GM18873 (cell line): ENCODE results near the gene TASP1.
"Not testable (repeated sequence)": the region's sequence is repeated elsewhere in the genome, so short reads cannot be mapped to it uniquely, and the experiment has no call there.

Source experiments
- ATAC-seq: cut with Tn5 transposase; IDR thresholded peaks from one replicate; pipeline ENCODE4 v1.9.1; 2021; ENCODE audit warnings: mild to moderate bottlenecking, moderate library complexity, moderate number of reproducible peaks; ENCODE audit not compliant: unreplicated experiment, low FRiP score

TASP1 gene, protein sequence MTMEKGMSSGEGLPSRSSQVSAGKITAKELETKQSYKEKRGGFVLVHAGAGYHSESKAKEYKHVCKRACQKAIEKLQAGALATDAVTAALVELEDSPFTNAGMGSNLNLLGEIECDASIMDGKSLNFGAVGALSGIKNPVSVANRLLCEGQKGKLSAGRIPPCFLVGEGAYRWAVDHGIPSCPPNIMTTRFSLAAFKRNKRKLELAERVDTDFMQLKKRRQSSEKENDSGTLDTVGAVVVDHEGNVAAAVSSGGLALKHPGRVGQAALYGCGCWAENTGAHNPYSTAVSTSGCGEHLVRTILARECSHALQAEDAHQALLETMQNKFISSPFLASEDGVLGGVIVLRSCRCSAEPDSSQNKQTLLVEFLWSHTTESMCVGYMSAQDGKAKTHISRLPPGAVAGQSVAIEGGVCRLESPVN

DNA sequence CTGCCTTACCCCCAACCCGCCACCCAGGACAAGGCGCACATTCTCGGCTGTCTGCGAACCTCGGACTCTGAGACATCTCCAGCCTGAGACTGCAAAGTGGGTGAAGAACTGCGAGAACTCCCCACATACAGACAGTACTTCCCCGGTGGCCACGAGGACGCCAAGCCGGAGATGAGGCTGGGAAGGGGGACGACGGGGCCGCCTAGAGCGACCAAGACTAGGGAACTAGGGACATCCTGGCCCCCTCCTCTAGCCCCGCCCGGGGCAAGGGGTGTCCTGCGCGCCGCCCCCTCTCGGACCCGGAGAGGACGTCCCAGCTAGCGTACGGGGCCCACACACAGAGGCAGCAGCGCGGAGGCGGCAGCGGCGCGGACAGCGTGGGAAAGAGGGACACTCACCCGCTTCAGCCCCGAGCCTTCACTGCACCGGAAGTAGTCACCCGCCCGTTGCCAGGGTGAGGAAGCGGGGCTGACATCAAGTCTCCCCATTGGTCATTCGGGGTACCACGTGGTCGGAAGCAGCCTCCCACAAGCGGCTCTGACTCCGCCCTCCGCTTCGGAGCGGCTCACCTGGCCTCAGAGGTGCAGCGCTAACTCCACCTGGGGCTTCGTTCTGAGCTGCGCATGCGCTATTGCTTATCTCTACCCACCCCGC is at the start of gene TASP1:
TSS of gene TASP1 (minus strand) at position 437 of the 654 bp plus-strand sequence. CDS start 8,854 bp downstream, outside the sequence.
- peak; percentile 100 for ATAC-seq

DNA sequence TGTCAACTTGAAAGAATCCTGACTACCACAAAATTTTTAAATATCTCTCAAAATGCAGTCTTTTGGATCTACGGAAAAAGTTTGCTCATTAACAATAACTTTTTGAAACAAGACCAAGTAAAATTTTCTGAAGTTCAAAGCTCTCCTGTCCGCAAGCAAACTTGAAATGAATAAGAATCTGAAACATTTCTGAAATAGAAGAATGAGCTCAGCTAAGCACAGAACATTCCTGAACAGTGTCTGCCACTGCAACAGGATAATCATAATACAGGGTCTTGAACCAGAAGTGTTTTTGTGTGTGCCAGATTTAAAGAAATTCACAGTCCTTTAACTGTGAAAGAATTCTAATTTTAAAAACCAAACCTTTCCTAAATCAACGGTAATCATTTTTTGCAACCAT is 49.1 kb upstream of the TASP1 start:
- no peak for ATAC-seq

DNA sequence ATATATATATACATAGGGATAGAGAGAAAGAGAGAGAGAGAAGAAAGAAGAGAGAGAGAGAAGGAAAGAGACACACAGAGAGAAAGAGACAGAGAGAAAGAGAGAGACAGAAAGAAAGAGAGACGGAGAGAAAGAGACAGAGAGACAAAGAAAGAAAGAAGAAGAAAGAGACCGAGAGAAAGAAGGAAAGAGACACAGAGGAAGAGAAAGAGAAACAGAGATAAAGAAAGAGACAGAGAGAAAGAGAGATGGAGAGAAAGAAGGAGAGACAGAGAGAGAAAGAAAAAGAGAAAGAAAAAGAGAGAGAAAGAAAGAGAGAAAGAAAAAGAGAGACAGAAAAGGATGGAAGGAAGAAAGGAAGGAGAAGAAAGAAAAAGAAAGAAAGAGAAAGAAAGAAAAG is 46.9 kb upstream of the TASP1 start:
- ATAC-seq: no peak

- ATAC-seq: peak; percentile 51
These were observed 46.0 kb upstream of the TASP1 start for GRCh38 chr20:13684566-13685222.

DNA sequence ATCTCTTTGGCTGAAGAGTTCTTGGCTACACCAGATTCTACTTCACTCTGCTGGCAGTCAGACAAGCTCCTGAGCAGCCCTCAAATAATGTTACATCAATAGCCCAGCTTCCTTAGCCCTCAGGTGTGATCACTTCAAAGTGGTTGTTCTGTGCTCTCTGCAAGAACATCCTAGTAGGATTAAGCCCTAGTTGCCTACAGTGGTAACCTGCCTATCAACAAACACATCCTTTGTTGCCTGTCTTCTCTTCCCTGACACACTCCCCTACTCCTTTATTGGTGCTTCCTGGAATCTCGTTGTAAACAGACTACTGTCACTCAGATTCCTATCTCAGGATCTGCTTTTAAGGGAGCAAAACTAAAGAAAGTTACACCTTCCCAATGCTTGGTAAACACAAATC is 45.1 kb upstream of the TASP1 start:
- ATAC-seq: no peak

DNA sequence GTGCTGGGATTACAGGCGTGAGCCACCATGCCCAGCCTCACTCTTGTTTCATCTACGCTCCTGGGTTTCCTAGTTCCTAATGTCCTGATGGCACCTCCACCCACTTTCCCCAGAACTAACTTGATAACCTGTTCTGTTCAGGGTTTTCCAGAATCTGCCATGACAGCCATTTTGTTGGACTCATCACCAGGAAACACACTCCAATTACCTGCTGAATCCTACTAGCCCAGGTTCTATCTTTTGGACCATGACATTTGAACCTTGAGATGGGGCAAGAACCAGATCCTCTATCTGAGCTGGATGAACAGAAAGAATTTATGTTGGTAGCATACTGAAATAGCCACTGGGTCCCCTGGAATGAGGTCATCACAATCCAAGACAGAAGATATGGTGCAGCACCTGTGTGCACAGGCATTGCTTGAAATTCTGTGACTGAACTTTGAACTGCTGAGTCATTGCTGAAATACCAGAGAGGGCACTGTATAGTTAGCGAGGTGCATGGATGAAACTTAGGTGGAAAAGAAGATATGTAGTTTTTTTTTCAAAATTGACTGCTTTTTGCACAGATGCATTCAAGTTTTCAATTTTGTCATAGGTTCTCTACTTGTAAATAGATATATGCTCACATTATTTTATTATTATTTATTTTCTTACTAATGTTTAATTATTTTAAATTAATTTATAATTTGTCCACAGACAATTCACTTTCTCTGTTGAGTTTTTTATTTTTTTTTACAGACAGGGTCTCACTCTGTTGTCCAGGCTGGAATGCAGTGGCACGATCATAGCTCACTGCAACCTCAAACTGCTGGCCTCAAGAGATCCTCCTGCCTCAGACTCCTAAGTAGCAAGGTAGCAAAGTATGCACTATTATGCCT is 42.8 kb upstream of the TASP1 start:
- peak; percentile 95 for ATAC-seq

DNA sequence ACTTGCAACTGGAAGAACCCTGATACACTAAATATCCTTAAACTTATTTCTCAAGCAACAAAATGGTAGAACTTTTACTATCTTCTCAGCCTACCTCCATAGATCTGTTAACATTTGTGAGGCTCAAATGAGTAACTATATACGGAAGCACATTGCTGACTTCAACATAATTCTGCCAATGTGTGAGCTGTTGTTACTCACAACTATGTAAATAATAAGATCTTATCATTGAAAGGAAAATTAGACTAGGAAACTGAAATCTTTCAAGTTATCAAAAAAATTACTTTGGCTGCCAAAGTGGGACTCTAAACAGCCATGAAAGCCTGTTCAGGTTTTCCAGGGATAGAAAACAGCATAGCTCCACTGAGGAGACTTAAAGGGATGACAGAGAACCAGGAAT is 40.2 kb upstream of the TASP1 start:
- no peak for ATAC-seq

GRCh38 chr20:13677241-13677640 is 38.5 kb upstream of the TASP1 start:
- no peak for ATAC-seq

- no peak for ATAC-seq
These were observed 38.0 kb upstream of the TASP1 start for GRCh38 chr20:13676682-13677081.

GRCh38 chr20:13672690-13673089 is 34.0 kb upstream of the TASP1 start:
- no peak for ATAC-seq

GRCh38 chr20:13671916-13672378 is 33.2 kb upstream of the TASP1 start:
- no peak for ATAC-seq

DNA sequence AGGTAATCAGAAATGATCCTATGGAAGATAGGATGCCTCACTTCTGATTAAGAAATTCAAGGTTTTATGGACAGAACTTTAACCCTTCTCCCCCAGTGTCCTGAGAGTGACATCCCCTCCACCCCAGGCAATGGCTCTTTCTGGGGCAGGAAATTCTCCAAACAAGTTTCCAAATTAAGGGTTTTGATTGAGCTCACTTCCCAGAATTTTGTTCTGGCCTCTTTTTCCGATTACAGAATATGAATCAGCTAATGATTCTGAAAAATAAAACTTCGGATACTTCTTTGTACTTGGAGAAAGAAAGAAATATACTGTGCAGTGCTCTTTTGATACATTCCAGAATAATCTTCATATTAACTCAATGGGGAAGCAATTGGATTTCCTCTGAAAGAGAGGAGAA is 32.8 kb upstream of the TASP1 start:
- no peak for ATAC-seq

DNA sequence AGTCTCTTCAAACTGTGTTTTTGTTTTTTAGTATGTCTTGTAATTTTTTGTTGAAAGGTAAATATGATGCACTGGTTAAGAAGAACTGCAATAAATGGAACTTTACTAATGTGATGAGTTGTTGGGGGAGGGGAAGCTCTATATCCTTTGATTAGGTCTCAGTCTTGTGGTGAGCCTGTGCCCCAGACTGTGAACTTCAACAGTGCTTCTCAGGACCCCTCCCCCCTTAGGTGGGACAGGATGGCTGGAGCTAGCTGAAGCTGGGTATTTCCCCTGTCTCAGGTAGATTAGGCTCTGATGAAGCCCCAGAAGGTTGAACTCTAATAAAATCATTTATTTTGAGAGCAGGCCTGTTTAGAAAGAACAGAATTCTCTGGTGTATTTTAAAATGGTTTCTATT is 31.4 kb upstream of the TASP1 start:
- ATAC-seq: no peak

DNA sequence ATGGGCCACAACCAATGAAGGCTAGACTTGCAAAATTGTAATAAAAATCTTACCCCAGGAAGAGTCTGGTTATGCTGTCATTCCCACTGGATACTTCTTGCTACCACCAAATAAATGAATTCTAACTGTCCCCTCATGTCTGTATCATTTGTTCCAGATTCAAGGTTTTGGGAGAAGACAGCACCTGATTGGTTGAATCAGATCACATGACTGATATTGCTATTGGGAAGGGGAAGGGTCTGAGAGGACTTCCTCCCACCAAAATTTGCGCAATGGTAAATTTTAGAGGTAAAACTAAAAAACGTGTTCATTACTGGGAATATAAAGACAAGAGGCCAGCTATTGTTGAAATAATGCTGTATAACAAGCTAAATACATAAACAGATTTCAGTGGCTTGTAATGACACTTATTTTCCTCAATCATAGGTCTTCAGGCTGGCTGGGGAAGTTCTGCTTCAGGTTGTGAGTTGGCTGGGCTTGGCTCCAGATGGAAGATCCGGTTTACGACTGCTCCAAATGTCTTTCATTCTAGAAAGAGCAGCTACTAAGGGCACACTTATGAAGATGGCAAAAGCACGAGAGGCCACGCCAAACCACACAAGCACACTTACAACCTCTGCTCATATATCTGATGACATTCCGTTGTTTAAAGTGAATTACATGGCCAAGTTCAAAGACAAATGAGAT is 27.1 kb upstream of the TASP1 start:
- no peak for ATAC-seq

GRCh38 chr20:13661070-13661685 is 22.4 kb upstream of the TASP1 start:
- no peak for ATAC-seq

GRCh38 chr20:13659288-13659687 is 20.6 kb upstream of the TASP1 start:
- ATAC-seq: peak; percentile 94

- ATAC-seq: not testable (repeated sequence)
These were observed 19.3 kb upstream of the TASP1 start for GRCh38 chr20:13658060-13658459.

DNA sequence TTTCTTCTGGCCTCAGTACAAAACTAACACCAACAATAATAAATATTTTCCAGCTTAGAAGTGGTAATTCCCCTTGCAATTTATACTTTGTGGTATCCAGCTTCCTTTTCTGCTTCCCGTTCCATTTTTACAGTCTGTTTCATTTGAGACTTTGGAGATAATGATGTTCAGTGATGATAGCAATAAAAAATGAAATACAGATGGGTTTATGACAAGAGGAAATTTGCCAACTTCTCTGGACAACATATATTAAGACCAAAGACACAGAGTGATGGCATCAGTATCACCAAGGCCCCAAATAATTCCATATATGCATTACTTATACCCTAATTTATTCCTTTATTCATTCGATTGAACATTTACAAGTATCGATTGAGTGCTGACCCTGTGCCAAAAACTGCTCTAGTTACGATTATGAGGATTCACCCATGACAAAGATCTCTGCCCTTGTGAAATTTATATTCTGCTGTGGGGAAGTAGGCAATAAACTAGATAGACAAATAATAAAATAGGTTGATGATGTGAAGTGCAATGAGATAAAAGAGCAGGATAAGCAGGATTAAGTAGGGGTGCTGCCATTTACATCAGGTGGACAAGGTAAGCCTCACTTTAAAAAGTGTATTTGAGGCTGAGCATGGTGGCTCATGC is 18.1 kb upstream of the TASP1 start:
- no peak for ATAC-seq

GRCh38 chr20:13654463-13655023 is 15.8 kb upstream of the TASP1 start:
- no peak for ATAC-seq
